DND-41 (cell line): Measurements from ENCODE around the gene BRINP1.

Experiments used
- ATAC-seq: fragments of 200-7000 bp; cut with Tn5 transposase; 3 replicates; pipeline ENCODE4 v1.9.1; 2021; ENCODE audit warnings: low read depth; ENCODE audit not compliant: insufficient read depth
- DNase-seq: peaks from one replicate; pipeline ENCODE4 v3.0.0-alpha.2; 2020
- H2AFZ ChIP-seq: 2 replicates; pipeline ENCODE4 v1.6.0; 2012; ENCODE audit warnings: low read depth, low read length
- H3K27ac ChIP-seq: 2 replicates; pipeline ENCODE4 v1.5.1; 2012; ENCODE audit warnings: low read length, inconsistent platforms
- H3K27me3 ChIP-seq: fragments of 200-600 bp; sonication (generic); 2 replicates; pipeline ENCODE4 v1.6.0; 2012; ENCODE audit warnings: low read length, mild to moderate bottlenecking, inconsistent platforms; ENCODE audit not compliant: insufficient read depth, poor library complexity
- H3K36me3 ChIP-seq: 2 replicates; pipeline ENCODE4 v1.5.1; 2012; ENCODE audit warnings: low read length, inconsistent platforms; ENCODE audit not compliant: insufficient read depth
- H3K4me1 ChIP-seq: 2 replicates; pipeline ENCODE4 v1.5.1; 2012; ENCODE audit warnings: mild to moderate bottlenecking, low read length; ENCODE audit not compliant: insufficient read depth
- H3K4me2 ChIP-seq: 2 replicates; pipeline ENCODE4 v1.6.0; 2012; ENCODE audit warnings: mild to moderate bottlenecking, moderate library complexity, low read length, inconsistent platforms; ENCODE audit not compliant: insufficient read depth
- H3K4me3 ChIP-seq, 2 experiments: fragments of 200-600 bp in 1 of 2; shearing (Covaris generic) in 1 of 2; 2 replicates each; pipeline ENCODE4 v1.5.1; 2012 to 2016; ENCODE audit warnings: inconsistent platforms in 2 of 2, low read length in 2 of 2, mild to moderate bottlenecking in 2 of 2, low read depth in 1 of 2, moderate library complexity in 1 of 2
- H3K79me2 ChIP-seq: 2 replicates; pipeline ENCODE4 v1.6.0; 2012; ENCODE audit warnings: low read length, inconsistent platforms; ENCODE audit not compliant: insufficient read depth
- H3K9ac ChIP-seq: 2 replicates; pipeline ENCODE4 v1.6.0; 2012; ENCODE audit warnings: low read depth, mild to moderate bottlenecking, inconsistent platforms, low read length, moderate library complexity
- H3K9me3 ChIP-seq: 2 replicates; pipeline ENCODE4 v1.5.1; 2012; ENCODE audit warnings: low read length, moderate library complexity, mild to moderate bottlenecking, inconsistent platforms; ENCODE audit not compliant: insufficient read depth, severe bottlenecking
- H4K20me1 ChIP-seq: 2 replicates; pipeline ENCODE4 v1.6.0; 2012; ENCODE audit warnings: low read length; ENCODE audit not compliant: insufficient read depth
- EZH2 ChIP-seq: IDR thresholded peaks from 3 replicates; pipeline ENCODE4 v1.6.1; 2012; ENCODE audit warnings: borderline replicate concordance, low read depth, mild to moderate bottlenecking, moderate library complexity, low read length, inconsistent platforms; ENCODE audit not compliant: severe bottlenecking
- TF ChIP-seq, protein P1 (sequence below): IDR thresholded peaks from 2 replicates; pipeline ENCODE4 v1.5.1; 2012; ENCODE audit warnings: borderline replicate concordance, low read length, moderate library complexity, mild to moderate bottlenecking; ENCODE audit not compliant: poor library complexity, severe bottlenecking; ENCODE audit errors: extremely low read depth

The BRINP1 gene

DNA sequence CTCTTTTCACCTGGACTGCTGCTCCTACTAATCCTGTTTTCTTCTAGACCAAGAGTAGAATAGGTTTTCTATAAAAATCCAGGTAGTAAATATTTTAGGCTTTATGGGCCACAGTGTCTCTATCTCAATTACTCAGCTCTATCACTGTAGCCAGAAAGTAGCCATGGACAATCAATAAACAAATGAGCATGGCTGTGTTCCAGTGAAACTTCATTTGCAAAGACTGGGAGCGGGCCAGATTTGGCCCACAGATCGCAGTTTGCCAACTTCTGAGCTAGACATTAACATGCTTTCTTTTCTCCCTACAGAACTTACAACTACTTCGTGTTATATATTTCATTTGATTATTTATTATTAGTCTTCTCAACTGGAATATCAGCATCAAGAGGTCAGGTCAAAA is 30.2 kb downstream of the BRINP1 start:
- DNase-seq (no peak), ATAC-seq (no peak)
- Histone ChIP-seq H3K27me3 (no peaks in the 10 kb centered on the region), H3K4me3 (no peak overlapping the region), H3K27ac (no peak overlapping the region), H3K9me3 (no peaks in the 10 kb centered on the region), H3K36me3 (no peaks in the 10 kb centered on the region), H3K9ac (no peak overlapping the region), H3K4me1 (no peaks in the 10 kb centered on the region), H4K20me1 (no peaks in the 10 kb centered on the region), H3K4me2 (no peak overlapping the region), H2AFZ (no peak overlapping the region), H3K79me2 (no peaks in the 10 kb centered on the region)
- no peak for TF ChIP-seq EZH2
- TF ChIP-seq, protein P1, sequence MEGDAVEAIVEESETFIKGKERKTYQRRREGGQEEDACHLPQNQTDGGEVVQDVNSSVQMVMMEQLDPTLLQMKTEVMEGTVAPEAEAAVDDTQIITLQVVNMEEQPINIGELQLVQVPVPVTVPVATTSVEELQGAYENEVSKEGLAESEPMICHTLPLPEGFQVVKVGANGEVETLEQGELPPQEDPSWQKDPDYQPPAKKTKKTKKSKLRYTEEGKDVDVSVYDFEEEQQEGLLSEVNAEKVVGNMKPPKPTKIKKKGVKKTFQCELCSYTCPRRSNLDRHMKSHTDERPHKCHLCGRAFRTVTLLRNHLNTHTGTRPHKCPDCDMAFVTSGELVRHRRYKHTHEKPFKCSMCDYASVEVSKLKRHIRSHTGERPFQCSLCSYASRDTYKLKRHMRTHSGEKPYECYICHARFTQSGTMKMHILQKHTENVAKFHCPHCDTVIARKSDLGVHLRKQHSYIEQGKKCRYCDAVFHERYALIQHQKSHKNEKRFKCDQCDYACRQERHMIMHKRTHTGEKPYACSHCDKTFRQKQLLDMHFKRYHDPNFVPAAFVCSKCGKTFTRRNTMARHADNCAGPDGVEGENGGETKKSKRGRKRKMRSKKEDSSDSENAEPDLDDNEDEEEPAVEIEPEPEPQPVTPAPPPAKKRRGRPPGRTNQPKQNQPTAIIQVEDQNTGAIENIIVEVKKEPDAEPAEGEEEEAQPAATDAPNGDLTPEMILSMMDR, result no peak

GRCh38 chr9:119337573-119337972 is 31.7 kb downstream of the BRINP1 start:
- ATAC-seq (no peak), DNase-seq (no peak)
- no peak overlapping the region for H2AFZ ChIP-seq
- H3K4me1 ChIP-seq, result no peaks in the 10 kb centered on the region
- H3K4me2 ChIP-seq, result no peak overlapping the region
- H3K9me3 ChIP-seq, result no peaks in the 10 kb centered on the region
- no peak for TF ChIP-seq EZH2
- TF ChIP-seq, protein P1, result no peak
- no peak overlapping the region for H3K9ac ChIP-seq
- H4K20me1 ChIP-seq, result no peaks in the 10 kb centered on the region
- H3K27me3 ChIP-seq, result no peaks in the 10 kb centered on the region
- H3K36me3 ChIP-seq, result no peaks in the 10 kb centered on the region
- no peak overlapping the region for H3K4me3 ChIP-seq
- H3K79me2 ChIP-seq, result no peaks in the 10 kb centered on the region
- H3K27ac ChIP-seq, result no peak overlapping the region

- no peaks in the 10 kb centered on the region for H3K4me1 ChIP-seq
- no peaks in the 10 kb centered on the region for H3K9me3 ChIP-seq
- no peaks in the 10 kb centered on the region for H3K79me2 ChIP-seq
- no peak overlapping the region for H3K9ac ChIP-seq
- no peak overlapping the region for H3K27ac ChIP-seq
- DNase-seq (no peak), ATAC-seq (no peak)
- H3K4me3 ChIP-seq, result no peak overlapping the region
- no peaks in the 10 kb centered on the region for H3K27me3 ChIP-seq
- no peaks in the 10 kb centered on the region for H3K36me3 ChIP-seq
- no peak for TF ChIP-seq EZH2
- TF ChIP-seq, protein P1, result no peak
- no peak overlapping the region for H3K4me2 ChIP-seq
- H4K20me1 ChIP-seq, result no peaks in the 10 kb centered on the region
- H2AFZ ChIP-seq, result no peak overlapping the region
Measured at GRCh38 chr9:119334745-119335144, 34.5 kb downstream of the BRINP1 start.
